Kidney (tissue), 14 donors: ENCODE measurements around the gene RBM17. TPM values are rescaled to one million over a fixed set of nuclear protein-coding genes. Genes with fewer than 3 reads are reported as not detected.

Experiments used
- DNase-seq, 5 donors: peaks; one replicate each; pipeline ENCODE4 v3.0.0-alpha.2; 2013 to 2020
- FAIRE-seq: peaks from 2 replicates; lab custom pipeline; 2012; peaks lifted over from hg19 to GRCh38; lab: Jason Lieb, UNC
- H3K27ac ChIP-seq, 2 donors: one replicate each; pipeline ENCODE4 v1.7.0; 2013; ENCODE audit warnings: low read depth in 2 of 2, low read length in 2 of 2, inconsistent platforms in 1 of 2
- H3K27me3 ChIP-seq: one replicate; pipeline ENCODE4 v1.7.1; 2013; ENCODE audit warnings: low read length, inconsistent platforms; ENCODE audit not compliant: control insufficient read depth, insufficient read depth
- H3K36me3 ChIP-seq, 3 donors: one replicate each; pipeline versions ENCODE4 v1.7.0 to v1.7.1; 2013; ENCODE audit warnings: low read length in 3 of 3, control low read depth in 1 of 3, inconsistent platforms in 1 of 3; ENCODE audit not compliant: insufficient read depth in 3 of 3, control insufficient read depth in 2 of 3
- H3K4me1 ChIP-seq, 3 donors: one replicate each; pipeline versions ENCODE4 v1.7.0 to v1.7.1; 2013; ENCODE audit warnings: low read length in 3 of 3, inconsistent platforms in 1 of 3, low read depth in 1 of 3; ENCODE audit not compliant: control insufficient read depth in 2 of 3, insufficient read depth in 2 of 3
- H3K4me3 ChIP-seq, 3 donors: one replicate each; pipeline versions ENCODE4 v1.7.0 to v1.8.1; 2013; ENCODE audit warnings: low read length in 3 of 3, control low read depth in 1 of 3, inconsistent platforms in 1 of 3
- H3K9ac ChIP-seq, 3 donors: one replicate each; pipeline versions ENCODE4 v1.7.0 to v1.7.1; 2013; ENCODE audit warnings: low read length in 3 of 3, control low read depth in 1 of 3, inconsistent platforms in 1 of 3
- H3K9me3 ChIP-seq, 3 donors: one replicate each; pipeline versions ENCODE4 v1.7.0 to v1.7.1; 2013; ENCODE audit warnings: low read length in 3 of 3, control low read depth in 1 of 3, inconsistent platforms in 1 of 3; ENCODE audit not compliant: control insufficient read depth in 2 of 3, insufficient read depth in 1 of 3
- CTCF ChIP-seq: IDR thresholded peaks from 3 replicates; pipeline ENCODE4 v1.5.1; 2012; ENCODE audit warnings: mild to moderate bottlenecking, moderate library complexity, borderline replicate concordance; ENCODE audit not compliant: insufficient read depth; ENCODE audit errors: extremely low read depth
- intact Hi-C: fragments of 100-400 bp; cut with DNase I; formaldehyde crosslinking; loops from one replicate; pipeline ENCODE4 v1.11.1; 2022
- polyA plus RNA-seq: library from polyadenylated mRNA; stranded (reverse); fragments of 350-450 nt; fragmentation: Illumina TruSeq; extraction: RNeasy Lipid Tissue Mini Kit (QIAGEN cat#74804); gene quantifications from one replicate; pipeline ENCODE4 v1.2.3, GENCODE V29; 2014; ENCODE audit warnings: low read depth, low replicate concordance; ENCODE audit not compliant: insufficient read depth
- total RNA-seq: library from RNA; stranded (reverse); fragmentation: NEBNext Ultra II Directional; extraction: Animal tissue kit (Norgen Biotek cat#: 25700); gene quantifications from one replicate; pipeline ENCODE4 v1.2.1, GENCODE V29; 2021
- donor health status: control.
- donor health status: control.
- donor health status: control.
- donor health status: control.
- donor health status: control.
- donor health status: DM: yes; HTN: yes; CAD: no.
- donor health status: Normal renal cell carcinoma (clear cell type).

RBM17 gene
- total and polyA plus RNA-seq, 2 donors from 2014 or later, result 46.4 to 91.9 TPM

GRCh38 chr10:6135039-6135438 lies 46.2 kb downstream of the RBM17 start:
- no peak for TF ChIP-seq CTCF
- Histone ChIP-seq H3K9me3 (no peaks in the 10 kb centered on the region), H3K4me1 (no peaks in the 10 kb centered on the region), H3K9ac (no peak overlapping the region), H3K4me3 (no peak overlapping the region), H3K27ac (no peak overlapping the region), H3K27me3 (no peaks in the 10 kb centered on the region), H3K36me3 (no peaks in the 10 kb centered on the region)
- DNase-seq (no peak), FAIRE-seq (no peak)
- intact Hi-C loops, result no loop called here

GRCh38 chr10:6135589-6136168 lies 46.8 kb downstream of the RBM17 start:
- DNase-seq (no peak), FAIRE-seq (no peak)
- no peak overlapping the region for H3K9ac ChIP-seq
- no peaks in the 10 kb centered on the region for H3K4me1 ChIP-seq
- H3K27ac ChIP-seq, result no peak overlapping the region
- H3K4me3 ChIP-seq, result no peak overlapping the region
- no peaks in the 10 kb centered on the region for H3K9me3 ChIP-seq
- no peak for TF ChIP-seq CTCF
- H3K36me3 ChIP-seq, result no peaks in the 10 kb centered on the region
- intact Hi-C loops, result no loop called here
- peaks cover 2% of the 10 kb centered on the region for H3K27me3 ChIP-seq

GRCh38 chr10:6136215-6137201 lies 47.7 kb downstream of the RBM17 start:
- FAIRE-seq, result no peak
- peaks cover 2% of the 10 kb centered on the region for H3K27me3 ChIP-seq

More at GRCh38 chr10:6136215-6137201, 47.7 kb downstream of the RBM17 start:
- H3K9ac ChIP-seq, result no peak overlapping the region
- H3K9me3 ChIP-seq, result no peaks in the 10 kb centered on the region
- no peak overlapping the region for H3K27ac ChIP-seq
- intact Hi-C loops, result no loop called here
- no peaks in the 10 kb centered on the region for H3K4me1 ChIP-seq
- H3K4me3 ChIP-seq, result no peak overlapping the region
- no peaks in the 10 kb centered on the region for H3K36me3 ChIP-seq
- no peak for TF ChIP-seq CTCF
- DNase-seq, result peak in 1 of 5 donors; percentile 57
